Caco-2 (cell line): ENCODE results near the gene MSLN. TPM values are rescaled to one million over a fixed set of nuclear protein-coding genes. Genes with fewer than 3 reads are reported as not detected.
"Not testable (repeated sequence)": the region's sequence is repeated elsewhere in the genome, so short reads cannot be mapped to it uniquely, and the experiment has no call there.

Experiments
- BruUV-seq: library from RNA; stranded (reverse); fragments of 400-500 nt; replicated peaks from 2 replicates; lab custom pipeline; 2021; lab: Mats Ljungman, UMichigan
- CTCF ChIA-PET: fragments of 300-600 bp; sonication (Branson Sonifier 250); formaldehyde crosslinking; loops from one replicate; lab custom pipeline; 2022; ENCODE audit warnings: antibody characterized with exemption; lab: Charles Lee
- POLR2A ChIA-PET: fragments of 300-600 bp; sonication (Branson Sonifier 250); formaldehyde crosslinking; loops from one replicate; lab custom pipeline; 2022; ENCODE audit warnings: antibody characterized with exemption; lab: Charles Lee
- DNase-seq, 2 experiments: peaks; one replicate each; pipeline versions ENCODE4 v3.0.0 to v3.0.0-alpha.2; 2020 to 2022
- H3K27me3 ChIP-seq: replicated peaks from 2 replicates; pipeline ENCODE4 v1.6.0; 2011; ENCODE audit warnings: low read length; ENCODE audit not compliant: control insufficient read depth, insufficient read depth
- H3K36me3 ChIP-seq: 2 replicates; pipeline ENCODE4 v1.5.1; 2011; ENCODE audit warnings: low read length; ENCODE audit not compliant: control insufficient read depth, insufficient read depth
- H3K4me1 ChIP-seq: fragments of 250-450 bp; sonication (Bioruptor Pico); 2 replicates; pipeline ENCODE4 v1.5.1; 2020; ENCODE audit warnings: mild to moderate bottlenecking
- H3K4me3 ChIP-seq: 2 replicates; pipeline ENCODE4 v1.5.1; 2011; ENCODE audit warnings: low read depth, mild to moderate bottlenecking, control low read depth, low read length
- H3K9me3 ChIP-seq: fragments of 250-450 bp; sonication (Bioruptor Pico); 2 replicates; pipeline ENCODE4 v1.5.1; 2020; ENCODE audit warnings: mild to moderate bottlenecking, moderate library complexity
- H3K27ac Mint-ChIP-seq: one replicate; pipeline ENCODE4 v1.8.0; 2022; ENCODE audit warnings: mixed read lengths; ENCODE audit not compliant: unreplicated experiment
- H3K27me3 Mint-ChIP-seq: one replicate; pipeline ENCODE4 v1.8.0; 2022; ENCODE audit warnings: mixed read lengths; ENCODE audit not compliant: insufficient read depth, unreplicated experiment
- H3K36me3 Mint-ChIP-seq: one replicate; pipeline ENCODE4 v1.8.0; 2022; ENCODE audit warnings: mild to moderate bottlenecking, mixed read lengths; ENCODE audit not compliant: insufficient read depth, unreplicated experiment
- H3K4me1 Mint-ChIP-seq: one replicate; pipeline ENCODE4 v1.8.0; 2022; ENCODE audit warnings: low read depth, mixed read lengths; ENCODE audit not compliant: unreplicated experiment
- H3K4me3 Mint-ChIP-seq: one replicate; pipeline ENCODE4 v1.8.0; 2022; ENCODE audit warnings: mild to moderate bottlenecking, moderate library complexity, mixed read lengths; ENCODE audit not compliant: unreplicated experiment
- H3K9me3 Mint-ChIP-seq: one replicate; pipeline ENCODE4 v1.8.0; 2022; ENCODE audit warnings: mixed read lengths; ENCODE audit not compliant: unreplicated experiment
- intact Hi-C: fragments of 100-400 bp; cut with micrococcal nuclease; formaldehyde crosslinking; loops from one replicate; pipeline ENCODE4 v1.10.0; 2022; ENCODE audit not compliant: unreplicated experiment
- total RNA-seq: library from RNA; stranded (reverse); gene quantifications from 2 replicates; pipeline ENCODE4 v1.2.3, GENCODE V29; 2022
- TF ChIP-seq, protein P1 (sequence below), 2 experiments: fragments of 200-600 bp in 1 of 2; IDR thresholded peaks; 1 replicate in 1 of 2; 2 replicates in 1 of 2; pipeline versions ENCODE4 v1.5.1 to v1.8.0; 2011 to 2022; ENCODE audit warnings: antibody characterized with exemption in 1 of 2, control low read depth in 1 of 2, inconsistent platforms in 1 of 2, low read depth in 1 of 2, low read length in 1 of 2, mild to moderate bottlenecking in 1 of 2, moderate library complexity in 1 of 2; ENCODE audit not compliant: insufficient read depth in 1 of 2, severe bottlenecking in 1 of 2, unreplicated experiment in 1 of 2

The MSLN gene
- total RNA-seq, 1 experiment from 2014 or later = 0.36 TPM

DNA sequence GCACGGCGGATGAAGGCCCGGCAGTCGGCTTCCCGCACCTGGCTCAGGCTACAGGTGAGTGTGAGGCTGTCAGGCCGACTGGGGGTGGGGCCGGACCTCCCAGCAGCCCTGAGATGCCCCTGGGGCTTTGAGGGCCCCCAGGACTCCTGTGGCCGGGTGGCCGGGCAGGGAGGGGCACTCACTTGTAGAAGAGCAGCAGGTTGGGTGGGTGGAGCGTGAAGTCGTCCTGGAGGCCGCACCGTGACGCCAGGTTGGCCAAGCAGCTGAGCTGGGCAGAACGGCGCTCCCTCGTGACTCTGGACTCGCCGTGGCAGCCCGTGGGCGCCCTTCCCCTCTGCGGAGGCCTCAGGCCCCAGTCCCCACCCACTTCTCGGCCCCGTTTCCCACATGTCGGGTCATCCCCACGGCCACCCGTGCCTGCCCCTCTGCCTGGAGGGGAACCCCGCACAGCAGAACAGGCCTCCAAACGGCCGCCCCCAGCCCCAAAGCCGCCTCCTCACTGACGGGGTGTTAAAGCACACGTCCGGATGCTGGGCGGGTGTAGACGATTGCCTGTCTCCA is 14.8 kb downstream of the MSLN start:
- H3K27ac Mint-ChIP-seq = no peak overlapping the region
- no peaks in the 10 kb centered on the region for H3K36me3 Mint-ChIP-seq
- TF ChIP-seq, protein P1, sequence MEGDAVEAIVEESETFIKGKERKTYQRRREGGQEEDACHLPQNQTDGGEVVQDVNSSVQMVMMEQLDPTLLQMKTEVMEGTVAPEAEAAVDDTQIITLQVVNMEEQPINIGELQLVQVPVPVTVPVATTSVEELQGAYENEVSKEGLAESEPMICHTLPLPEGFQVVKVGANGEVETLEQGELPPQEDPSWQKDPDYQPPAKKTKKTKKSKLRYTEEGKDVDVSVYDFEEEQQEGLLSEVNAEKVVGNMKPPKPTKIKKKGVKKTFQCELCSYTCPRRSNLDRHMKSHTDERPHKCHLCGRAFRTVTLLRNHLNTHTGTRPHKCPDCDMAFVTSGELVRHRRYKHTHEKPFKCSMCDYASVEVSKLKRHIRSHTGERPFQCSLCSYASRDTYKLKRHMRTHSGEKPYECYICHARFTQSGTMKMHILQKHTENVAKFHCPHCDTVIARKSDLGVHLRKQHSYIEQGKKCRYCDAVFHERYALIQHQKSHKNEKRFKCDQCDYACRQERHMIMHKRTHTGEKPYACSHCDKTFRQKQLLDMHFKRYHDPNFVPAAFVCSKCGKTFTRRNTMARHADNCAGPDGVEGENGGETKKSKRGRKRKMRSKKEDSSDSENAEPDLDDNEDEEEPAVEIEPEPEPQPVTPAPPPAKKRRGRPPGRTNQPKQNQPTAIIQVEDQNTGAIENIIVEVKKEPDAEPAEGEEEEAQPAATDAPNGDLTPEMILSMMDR (IDR thresholded peaks at IDR 0.05; ENCODE audit: insufficient read depth in 1 of 2, low read depth in 1 of 2, low read length in 1 of 2, severe bottlenecking in 1 of 2, unreplicated experiment in 1 of 2) = no peak
- Histone ChIP-seq H3K4me1 (0 out of 2 replicates have a peak, but pooled peaks cover 3% of the 10 kb centered on the region), H3K4me3 (no peak overlapping the region), H3K36me3 (no peaks in the 10 kb centered on the region), H3K9me3 (no peaks in the 10 kb centered on the region), H3K27me3 (no peaks in the 10 kb centered on the region)
- H3K4me3 Mint-ChIP-seq = no peak overlapping the region
- POLR2A ChIA-PET = no interaction called here
- H3K4me1 Mint-ChIP-seq = no peaks in the 10 kb centered on the region
- intact Hi-C loops = no loop called here
- no peaks in the 10 kb centered on the region for H3K27me3 Mint-ChIP-seq
- DNase-seq = no peak
- CTCF ChIA-PET = no interaction called here
- BruUV-seq = no TSS peak
- no peaks in the 10 kb centered on the region for H3K9me3 Mint-ChIP-seq

DNA sequence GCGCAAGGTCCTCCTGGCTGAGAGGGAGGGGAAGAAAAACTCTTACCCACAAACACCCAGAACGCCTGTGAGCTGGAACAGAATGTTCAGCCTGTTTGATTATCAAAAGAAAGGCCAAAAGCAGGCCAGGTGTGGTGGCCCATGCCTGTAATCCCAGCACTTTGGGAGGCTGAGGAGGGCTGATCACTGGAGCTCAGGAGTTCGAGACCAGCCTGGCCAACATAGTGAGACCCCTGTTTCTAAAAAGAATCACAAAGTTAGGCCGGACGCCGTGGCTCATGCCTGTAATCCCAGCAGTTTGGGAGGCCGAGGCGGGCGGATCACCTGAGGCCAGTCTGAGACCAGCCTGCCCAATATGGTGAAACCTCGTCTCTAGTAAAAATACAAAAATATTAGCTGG is 15.8 kb downstream of the MSLN start:
- H3K27me3 ChIP-seq, H3K9me3 ChIP-seq, POLR2A ChIA-PET, H3K4me3 ChIP-seq, DNase-seq, H3K27ac Mint-ChIP-seq, H3K36me3 ChIP-seq, BruUV-seq, intact Hi-C loops, H3K4me1 ChIP-seq, H3K4me1 Mint-ChIP-seq, CTCF ChIA-PET, H3K36me3 Mint-ChIP-seq, H3K9me3 Mint-ChIP-seq, H3K4me3 Mint-ChIP-seq, H3K27me3 Mint-ChIP-seq: not testable (repeated sequence)

DNA sequence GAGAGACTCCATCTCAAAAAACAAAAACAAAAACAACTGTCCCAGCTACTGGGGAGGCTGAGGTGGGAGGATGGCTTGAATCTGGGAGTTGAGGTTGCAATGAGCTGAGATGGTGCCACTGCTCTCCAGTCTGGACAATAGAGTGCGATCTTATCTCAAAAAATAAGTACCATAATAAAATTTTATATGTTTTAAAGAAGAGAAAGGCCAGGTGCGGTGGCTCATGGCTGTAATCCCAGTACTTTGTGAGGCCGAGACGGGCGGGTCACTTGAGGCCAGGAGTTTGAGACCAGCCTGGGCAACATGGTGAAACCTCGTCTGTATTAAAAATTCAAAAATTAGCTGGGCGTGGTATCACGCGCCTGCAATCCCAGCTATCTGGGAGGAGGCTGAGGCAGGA is 16.3 kb downstream of the MSLN start:
- H3K27ac Mint-ChIP-seq = no peak overlapping the region

More for the DNA sequence above, 16.3 kb downstream of the MSLN start:
- no peaks in the 10 kb centered on the region for H3K9me3 ChIP-seq
- TF ChIP-seq, protein P1 (IDR thresholded peaks at IDR 0.05; ENCODE audit: insufficient read depth in 1 of 2, low read depth in 1 of 2, low read length in 1 of 2, severe bottlenecking in 1 of 2, unreplicated experiment in 1 of 2) = no peak
- POLR2A ChIA-PET = no interaction called here
- no TSS peak for BruUV-seq
- H3K36me3 ChIP-seq = no peaks in the 10 kb centered on the region
- CTCF ChIA-PET = no interaction called here
- Mint-ChIP-seq H3K36me3 (peaks cover 6% of the 10 kb centered on the region), H3K27me3 (no peaks in the 10 kb centered on the region), H3K4me3 (no peak overlapping the region), H3K9me3 (no peaks in the 10 kb centered on the region), H3K4me1 (no peaks in the 10 kb centered on the region)
- H3K27me3 ChIP-seq = no peaks in the 10 kb centered on the region
- 0 out of 2 replicates have a peak, but pooled peaks cover 3% of the 10 kb centered on the region for H3K4me1 ChIP-seq
- intact Hi-C loops = no loop called here
- no peak for DNase-seq
- H3K4me3 ChIP-seq = no peak overlapping the region
